Left colon (tissue), 2 donors: ENCODE data around the gene TLK1. TPM values are rescaled to one million over a fixed set of nuclear protein-coding genes. Genes with fewer than 3 reads are reported as not detected.

Source experiments
- ATAC-seq: fragments of 200-7000 bp; cut with Tn5 transposase; one replicate; pipeline ENCODE4 v1.9.1; 2020; ENCODE audit warnings: mild to moderate bottlenecking, moderate library complexity
- DNase-seq, 2 donors: peaks; one replicate each; pipeline ENCODE4 v3.0.0-alpha.2; 2020
- intact Hi-C, 2 donors: fragments of 100-400 bp; cut with DNase I in 1 of 2; cut with micrococcal nuclease in 1 of 2; formaldehyde crosslinking; loops; one replicate each; pipeline versions ENCODE4 v1.11.2 to v1.14.0; 2022; cut with DNase I, micrococcal nuclease
- long read RNA-seq: library from polyadenylated mRNA; unstranded; transcript quantifications from one replicate; pipeline ENCODE4 v2.0.0, GENCODE V29; 2021
- total RNA-seq, 2 donors: library from RNA; stranded (reverse); fragmentation: NEBNext Ultra II Directional; extraction: Animal tissue kit (Norgen Biotek cat#: 25700); gene quantifications; one replicate each; pipeline ENCODE4 v1.2.1, GENCODE V29; 2021
- donor health status: DM: no; HTN: no; CAD: no.
- donor health status: DM: yes; HTN: yes; CAD: no.

TLK1 gene
- total RNA-seq, result 100 to 1,000 TPM in 1 of 2 donors, 10 to 100 TPM in 1; 93.9 to 101 TPM
- long read RNA-seq, full-length matches to known transcripts, result 3 of 14 reads
- long read RNA-seq, partial matches to known transcripts, result 5 of 14 reads
- long read RNA-seq, other reads (novel, unspliced or antisense), result 6 of 14 reads

DNA sequence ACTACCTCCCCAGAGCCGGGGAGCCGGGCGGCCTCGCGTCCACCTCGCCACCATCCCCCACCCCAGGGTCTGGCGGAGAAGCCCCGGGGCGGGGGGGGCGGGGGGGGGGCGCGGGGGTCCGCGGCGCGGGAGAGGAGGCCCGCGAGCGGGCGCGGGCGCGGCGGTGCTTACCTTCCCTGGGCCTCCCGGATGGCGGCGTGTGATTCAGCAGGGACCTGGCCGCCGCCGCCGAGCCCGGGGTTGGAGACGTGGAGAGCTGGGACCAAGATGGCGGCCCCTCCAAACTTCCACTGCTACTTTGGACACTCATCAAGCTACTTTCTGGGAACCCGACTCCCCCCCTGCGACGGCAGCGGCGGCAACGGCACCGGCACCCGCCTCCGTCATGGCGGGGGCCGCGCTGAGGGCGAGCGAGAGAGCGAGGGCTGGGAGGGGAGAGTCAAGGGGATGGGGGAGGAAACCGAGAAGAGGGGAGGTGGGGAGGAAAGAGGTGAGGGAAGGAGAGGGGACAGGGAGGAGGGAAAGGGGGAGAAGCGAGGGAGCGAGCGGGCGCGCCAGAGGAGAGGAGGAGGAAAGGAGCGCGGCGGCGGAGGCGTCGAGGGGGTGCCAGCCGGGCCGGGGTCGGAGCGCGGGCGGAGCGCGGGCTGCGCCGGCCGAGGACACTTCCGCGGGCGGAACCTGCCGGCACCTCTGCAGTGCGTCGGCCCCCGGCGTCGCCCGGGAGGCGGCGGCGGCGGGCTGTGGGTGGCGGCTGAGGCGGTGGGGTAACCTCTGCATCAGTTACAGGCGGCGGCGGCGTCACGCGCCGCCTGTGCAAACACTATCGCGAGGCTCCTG is at the start of gene TLK1:
TLK1 (minus strand) TSS at position 775 of the 837 bp plus-strand sequence; CDS start at position 310, 465 bp downstream.
- intact Hi-C loops, result no loop called here
- DNase-seq, result peak; percentile 78 to 85
- ATAC-seq, result peak; percentile 85

DNA sequence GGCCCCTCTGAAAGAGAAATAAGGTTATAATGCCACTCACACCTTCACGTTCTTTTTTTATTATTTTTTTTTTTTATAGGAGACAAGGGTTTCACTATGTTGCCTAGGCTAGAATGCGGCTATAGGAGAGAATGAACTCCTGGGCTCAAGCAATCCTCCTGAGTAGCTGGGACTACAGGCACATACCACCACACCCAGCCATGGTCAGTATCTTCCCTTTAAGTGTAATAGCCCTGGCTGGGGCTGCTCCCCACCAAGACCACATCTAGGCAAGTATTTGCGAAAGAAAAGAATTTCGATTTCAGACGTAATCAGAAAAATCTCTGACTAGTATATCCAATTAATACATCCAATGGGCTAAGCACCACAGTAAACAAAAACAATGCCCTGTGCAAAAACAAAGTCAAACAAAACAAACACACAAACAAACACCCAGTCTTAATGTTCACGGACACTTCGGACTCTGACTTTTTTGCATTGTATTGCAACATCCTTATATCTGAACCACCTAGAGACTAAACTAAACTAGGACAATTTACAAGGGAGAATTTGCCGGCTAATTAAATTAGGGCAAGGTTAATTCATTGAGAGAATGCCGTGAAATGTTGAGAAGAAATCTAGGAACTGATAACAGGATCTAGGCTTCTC is 49.6 kb upstream of the TLK1 start:
- ATAC-seq (no peak), DNase-seq (no peak)
- intact Hi-C loops, result no loop called here

DNA sequence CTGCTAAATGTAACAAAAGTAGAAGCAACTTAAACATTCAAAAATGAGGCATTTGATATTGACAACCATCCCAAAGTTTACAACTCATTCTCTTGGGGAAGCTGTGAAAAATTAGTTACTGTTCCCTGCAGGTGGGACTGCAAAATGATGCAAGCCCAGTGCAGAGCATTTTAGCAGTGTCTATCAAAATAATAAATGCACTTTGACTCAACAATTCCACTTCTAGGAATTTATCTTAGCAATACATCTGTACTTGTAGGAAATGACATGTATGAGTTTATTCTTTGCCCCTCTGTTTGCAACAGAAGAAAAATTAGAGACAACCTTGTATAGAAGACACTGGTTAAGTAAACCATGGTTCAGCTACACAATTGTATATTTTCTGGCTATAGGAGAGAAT is 48.0 kb upstream of the TLK1 start:
- intact Hi-C loops, result no loop called here

DNA sequence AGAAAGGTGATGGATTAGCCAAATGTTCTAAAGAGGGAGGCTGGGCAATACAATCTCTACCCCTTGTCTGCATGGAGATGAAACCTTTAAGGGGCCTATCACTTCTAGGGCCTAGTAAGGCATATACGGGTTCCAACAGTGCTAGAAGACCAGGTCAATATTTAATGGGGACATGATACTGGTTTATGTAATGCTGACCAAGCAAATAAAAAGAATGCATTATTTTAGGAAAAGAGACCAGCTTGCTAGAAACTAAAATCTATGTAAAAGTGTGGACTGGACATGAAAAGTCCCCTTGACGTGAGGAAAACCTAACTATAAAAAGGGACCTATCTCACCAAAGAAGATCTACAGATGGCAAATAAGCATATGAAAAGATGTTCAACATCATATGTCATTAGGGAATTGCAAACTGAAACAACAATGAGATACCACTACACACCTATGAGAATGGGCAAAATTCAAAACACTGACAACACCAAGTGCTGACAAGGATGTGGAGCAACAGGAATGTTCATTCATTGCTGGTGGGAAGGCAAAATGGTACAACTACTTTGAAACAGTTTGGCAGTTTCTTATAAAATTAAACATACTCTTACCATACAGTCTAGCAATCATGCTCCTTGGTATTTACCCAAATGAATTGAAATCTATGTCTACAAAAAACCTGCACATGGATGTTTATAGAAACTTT is 45.9 kb upstream of the TLK1 start:
- ATAC-seq (no peak), DNase-seq (no peak)
- intact Hi-C loops, result no loop called here

More for the DNA sequence above, 48.0 kb upstream of the TLK1 start:
- ATAC-seq (no peak), DNase-seq (no peak)

DNA sequence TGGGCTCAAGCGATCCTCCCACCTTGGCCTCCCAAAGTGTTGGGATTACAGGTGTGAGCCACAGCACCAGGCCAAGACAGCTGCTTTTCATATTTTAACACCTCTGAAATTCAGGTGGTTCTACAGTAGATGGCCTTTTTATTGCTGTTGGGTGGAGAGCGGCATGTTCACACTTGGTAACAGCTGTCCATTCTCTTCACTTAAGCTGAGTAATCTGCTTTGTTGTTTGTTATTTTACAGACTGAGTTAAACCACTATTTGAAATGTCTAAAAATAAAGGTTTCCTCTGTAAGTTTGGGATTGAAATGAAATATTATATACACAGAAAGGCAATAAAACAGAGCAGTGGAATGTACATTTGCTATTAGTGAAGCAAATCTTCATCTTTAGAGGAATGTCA is 44.9 kb upstream of the TLK1 start:
- DNase-seq (no peak), ATAC-seq (no peak)
- intact Hi-C loops, result no loop called here

DNA sequence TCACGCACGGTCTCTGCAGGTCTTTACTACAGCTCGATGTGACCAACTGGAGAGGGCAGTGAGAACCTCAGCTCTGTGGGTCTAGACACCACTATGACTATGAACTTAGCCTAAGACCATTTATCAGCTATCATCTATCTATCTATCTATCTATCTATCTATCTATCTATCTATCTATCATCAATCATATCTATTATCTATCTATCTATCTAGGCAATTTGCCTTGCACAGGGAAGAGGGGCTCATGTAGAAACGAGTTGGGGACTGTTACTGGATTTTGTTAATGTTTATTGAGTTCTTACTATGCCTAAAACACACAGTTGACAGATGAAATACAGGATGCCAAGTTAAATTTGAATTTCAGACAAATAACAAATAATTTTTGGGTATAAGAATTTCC is 41.1 kb upstream of the TLK1 start:
- DNase-seq (no peak), ATAC-seq (no peak)
- intact Hi-C loops, result no loop called here

DNA sequence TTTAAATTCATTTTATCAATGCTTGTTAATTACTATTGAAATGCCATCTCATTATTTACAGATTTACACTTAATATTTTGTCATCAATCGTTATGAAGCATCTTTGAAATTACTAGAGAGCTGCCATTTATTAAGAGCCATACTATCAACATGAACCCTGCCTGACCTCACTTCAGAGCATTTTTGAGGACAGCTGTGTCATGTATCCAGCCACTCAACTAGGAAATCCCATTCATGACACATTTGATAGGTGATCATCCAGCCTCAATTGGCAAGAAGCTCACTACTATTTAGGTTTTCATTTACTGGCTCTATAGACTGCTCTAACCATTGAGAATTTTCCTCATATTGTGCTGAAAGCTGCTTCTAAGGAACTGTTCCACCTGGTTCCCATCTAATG is 40.6 kb upstream of the TLK1 start:
- ATAC-seq (no peak), DNase-seq (no peak)
- intact Hi-C loops, result no loop called here

DNA sequence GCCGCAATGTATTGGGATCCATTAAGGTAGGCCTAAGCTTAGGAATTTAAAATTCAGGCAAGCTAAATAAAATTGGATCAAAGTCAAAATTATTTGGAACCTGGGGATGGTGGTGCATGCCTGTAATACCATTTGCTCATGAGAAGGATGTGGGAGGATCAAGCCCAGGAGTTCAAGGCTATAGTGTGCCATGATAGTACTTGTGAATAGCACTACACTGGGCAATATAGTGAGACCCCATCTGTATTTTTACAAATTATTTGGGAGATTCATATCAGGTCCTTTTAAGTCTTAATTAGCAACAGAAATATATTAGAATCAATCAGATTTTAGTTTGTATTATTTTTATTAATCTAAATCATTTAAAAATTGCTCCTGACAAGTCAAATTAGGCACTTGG is 39.8 kb upstream of the TLK1 start:
- DNase-seq (no peak), ATAC-seq (no peak)
- intact Hi-C loops, result no loop called here

DNA sequence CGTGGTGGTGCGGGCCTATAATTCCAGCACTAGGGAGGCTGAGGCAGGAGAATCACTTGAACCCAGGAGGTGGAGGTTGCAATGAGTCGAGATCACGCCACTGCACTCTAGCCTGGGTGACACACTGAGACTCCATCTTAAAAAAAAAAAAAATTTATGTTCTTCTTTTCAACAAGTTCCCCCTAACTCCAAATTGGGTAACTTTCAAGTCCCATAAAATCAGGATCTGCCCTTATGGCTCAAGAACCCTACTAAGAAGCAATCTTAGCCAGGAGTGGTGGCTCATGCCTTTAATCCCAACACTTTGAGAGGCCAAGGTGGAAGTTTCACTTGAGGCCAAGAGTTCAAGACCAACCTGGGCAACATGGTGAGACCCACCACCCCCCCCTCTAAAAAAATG is 30.3 kb upstream of the TLK1 start:
- no peak for DNase-seq
- intact Hi-C loops, result no loop called here
- ATAC-seq, result no peak

DNA sequence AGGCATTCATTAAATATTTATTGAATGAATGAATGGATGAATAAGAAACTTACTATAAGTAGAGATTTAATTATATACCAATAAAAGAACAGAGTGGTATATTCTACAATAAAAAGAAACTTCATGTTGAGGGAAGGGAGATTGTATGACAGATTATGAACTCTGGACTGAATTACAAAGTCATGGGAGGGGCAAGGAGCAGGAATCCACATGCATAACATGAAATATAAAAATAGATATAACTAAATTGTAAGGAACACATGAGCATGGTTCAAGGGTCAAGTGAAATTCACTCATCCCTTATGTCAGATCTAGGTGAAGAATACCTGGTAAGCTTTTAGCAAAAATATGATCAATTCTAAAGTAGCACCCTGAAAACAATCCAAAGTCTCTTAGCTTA is 27.1 kb upstream of the TLK1 start:
- DNase-seq, result no peak
- intact Hi-C loops, result no loop called here
- peak; percentile 96 for ATAC-seq

DNA sequence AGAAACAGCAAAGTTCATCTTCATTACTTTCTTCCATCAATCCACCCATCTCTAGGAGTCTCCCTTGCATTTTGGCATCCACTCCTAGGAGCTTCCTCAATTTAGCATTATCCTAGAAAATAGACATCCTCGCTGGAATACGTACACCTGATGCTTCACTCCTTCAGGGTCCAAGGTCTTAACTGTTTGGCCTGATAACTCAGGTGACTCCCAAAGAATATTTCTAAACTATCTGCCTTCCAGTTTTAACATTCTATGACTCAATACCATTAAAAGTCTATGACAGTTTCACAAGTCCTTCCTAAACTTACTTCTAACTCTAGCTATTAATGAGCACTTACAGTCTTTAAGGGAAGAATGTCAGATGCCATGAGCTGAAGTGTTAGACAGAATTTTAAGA is 26.5 kb upstream of the TLK1 start:
- ATAC-seq, result peak; percentile 62
- intact Hi-C loops, result no loop called here

DNA sequence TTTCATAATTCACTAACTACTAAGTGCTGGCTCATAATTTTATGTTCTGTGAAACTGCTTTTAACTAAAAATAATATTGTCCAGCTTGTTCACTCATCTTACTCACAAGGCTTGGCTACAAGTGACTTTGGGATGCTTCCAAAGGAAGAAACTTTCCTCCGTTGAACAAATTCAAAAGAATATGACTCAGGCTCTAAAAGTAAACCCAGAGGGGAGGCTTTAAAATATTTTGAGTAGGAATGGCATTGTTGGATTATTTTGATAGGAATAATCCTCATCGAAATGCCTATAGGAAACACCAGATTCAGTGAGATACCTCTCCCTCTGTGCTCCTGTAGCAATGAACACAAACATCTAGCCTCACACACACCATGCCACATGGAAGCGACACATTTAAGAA is 25.2 kb upstream of the TLK1 start:
- intact Hi-C loops, result no loop called here
- ATAC-seq, result no peak
- DNase-seq, result no peak

More for the DNA sequence above, 26.5 kb upstream of the TLK1 start:
- no peak for DNase-seq

DNA sequence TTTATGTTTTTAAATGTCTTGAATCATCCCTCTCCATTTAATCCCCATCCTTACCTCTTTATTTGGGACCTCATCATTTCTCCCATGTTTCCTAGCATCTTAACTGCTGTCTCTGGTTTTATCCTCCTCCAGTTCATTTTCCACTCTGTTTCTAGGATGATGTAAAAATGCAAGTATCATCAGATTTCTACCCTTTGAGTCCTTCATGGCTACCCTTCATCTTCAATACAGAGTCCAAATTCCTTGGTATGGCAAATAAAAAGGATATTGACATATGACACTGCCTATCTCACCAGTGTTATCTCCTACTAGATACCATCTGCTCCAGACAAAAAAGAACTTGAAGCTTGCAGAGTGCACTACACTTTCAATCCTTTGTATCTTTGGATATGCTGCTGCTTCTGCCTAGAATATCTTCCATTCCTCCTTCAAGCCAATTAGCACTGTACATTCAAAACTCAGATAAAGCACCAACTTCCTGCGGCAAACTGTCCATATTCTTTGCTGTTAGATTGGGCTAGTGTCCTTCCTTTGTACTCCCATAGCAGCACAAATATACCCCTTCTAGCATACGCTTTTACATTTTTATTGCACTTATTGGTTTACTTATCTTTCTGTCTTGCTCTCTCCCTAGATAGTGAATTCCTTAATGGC is 24.6 kb upstream of the TLK1 start:
- intact Hi-C loops, result no loop called here
- ATAC-seq, result no peak

DNA sequence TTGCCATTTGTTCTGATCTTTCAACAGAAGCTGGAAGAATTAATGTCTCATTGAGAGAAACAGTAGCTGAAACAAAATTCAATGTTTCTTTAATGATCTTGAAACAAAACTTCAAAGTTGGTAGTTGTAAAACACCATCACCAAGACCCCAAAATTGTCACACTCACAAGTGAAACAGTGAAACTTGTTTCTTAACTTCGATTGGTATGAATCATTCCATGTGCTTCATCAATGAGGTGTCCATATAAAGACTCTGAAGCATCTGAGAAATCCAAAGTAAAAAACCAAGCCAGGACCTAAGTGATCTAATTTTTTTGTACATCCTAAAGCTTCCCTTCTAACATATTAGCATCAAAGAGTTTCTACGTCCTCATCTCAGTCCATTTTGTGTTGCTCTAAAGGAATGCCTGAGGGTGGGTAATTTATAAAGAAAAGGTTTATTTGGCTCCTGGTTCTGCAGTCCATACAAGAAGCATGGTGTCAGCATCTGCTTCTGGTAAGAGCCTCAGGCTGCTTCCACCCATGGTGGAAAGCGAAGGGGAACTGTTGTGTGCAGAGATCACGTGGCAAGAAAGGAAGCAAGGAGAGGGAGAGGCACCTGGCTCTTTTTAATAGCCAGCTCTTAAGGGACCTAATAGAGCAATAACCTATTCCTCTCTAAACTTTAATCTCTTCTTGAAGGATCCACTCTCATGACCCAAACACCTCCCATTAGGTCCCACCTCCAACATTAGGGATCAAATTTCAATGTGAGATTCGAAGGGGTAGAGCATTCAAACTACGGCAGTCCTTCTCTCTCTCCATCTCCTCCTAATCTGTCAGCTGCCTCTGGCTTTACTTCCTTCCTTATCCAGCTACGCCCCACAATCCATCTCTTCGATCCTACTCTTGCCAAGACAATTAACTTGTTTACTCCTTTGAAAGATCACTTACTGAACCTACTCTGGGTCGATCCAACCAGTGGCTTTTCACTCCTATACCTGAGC is 20.7 kb upstream of the TLK1 start:
- intact Hi-C loops, result no loop called here
- ATAC-seq (peak; percentile 89), DNase-seq (no peak)

More for the DNA sequence above, 24.6 kb upstream of the TLK1 start:
- no peak for DNase-seq

DNA sequence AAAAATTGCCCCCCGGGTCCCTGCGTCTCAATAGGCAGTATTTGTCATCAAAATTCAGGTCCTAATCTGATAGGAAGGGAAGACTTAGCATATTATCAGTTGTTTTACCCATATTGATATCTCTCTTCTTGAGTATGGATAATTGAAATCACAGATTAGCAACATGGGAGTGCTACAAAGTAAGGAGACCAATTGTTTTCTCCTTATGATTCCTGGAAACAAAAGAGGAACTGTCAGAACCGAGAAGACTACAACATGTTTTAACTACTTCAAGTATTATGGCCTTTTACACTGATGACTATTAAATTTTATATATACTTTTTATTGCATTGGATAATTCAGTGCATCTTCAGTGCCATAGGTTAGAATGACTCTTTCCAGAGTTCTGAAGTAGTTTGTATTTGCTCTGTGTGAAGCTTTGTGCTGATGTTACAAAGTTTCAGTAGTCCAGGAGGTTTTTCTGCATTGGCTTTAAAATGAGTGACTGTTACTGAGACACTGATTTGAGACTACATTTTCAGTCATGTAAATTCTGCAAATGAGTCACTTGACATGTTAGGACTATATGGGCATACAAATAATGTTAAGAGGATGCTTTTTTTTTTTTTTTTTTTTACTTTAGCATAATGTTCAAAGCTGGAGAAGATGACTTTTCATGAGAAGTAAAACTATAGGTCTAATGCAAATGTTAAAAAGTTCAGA is 19.7 kb upstream of the TLK1 start:
- intact Hi-C loops, result no loop called here
- ATAC-seq, result peak; percentile 75

DNA sequence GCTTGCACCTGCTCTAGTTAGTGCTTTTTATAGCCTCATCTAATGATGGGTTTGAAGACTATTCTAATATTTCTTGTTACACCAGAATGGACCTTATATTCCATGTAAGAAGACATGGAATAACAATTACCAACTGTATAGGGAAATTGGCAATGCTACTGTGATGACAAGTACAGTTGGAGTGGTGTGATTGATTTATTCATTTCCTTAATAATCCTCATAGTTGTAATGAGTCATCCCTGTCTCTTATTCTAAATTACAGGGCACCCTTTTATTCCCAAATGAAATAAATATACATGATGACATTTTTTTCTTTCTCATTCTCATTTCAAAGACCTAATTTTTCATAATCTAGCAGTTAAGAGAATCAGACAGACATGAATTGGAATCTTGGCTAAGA is 18.3 kb upstream of the TLK1 start:
- DNase-seq (no peak), ATAC-seq (no peak)
- intact Hi-C loops, result loop anchor here in 1 of 2 donors (10.0 kb wide), 1 partner anchor 246 kb away; no protein-coding TSS in a partner anchor

More for the DNA sequence above, 19.7 kb upstream of the TLK1 start:
- no peak for DNase-seq

DNA sequence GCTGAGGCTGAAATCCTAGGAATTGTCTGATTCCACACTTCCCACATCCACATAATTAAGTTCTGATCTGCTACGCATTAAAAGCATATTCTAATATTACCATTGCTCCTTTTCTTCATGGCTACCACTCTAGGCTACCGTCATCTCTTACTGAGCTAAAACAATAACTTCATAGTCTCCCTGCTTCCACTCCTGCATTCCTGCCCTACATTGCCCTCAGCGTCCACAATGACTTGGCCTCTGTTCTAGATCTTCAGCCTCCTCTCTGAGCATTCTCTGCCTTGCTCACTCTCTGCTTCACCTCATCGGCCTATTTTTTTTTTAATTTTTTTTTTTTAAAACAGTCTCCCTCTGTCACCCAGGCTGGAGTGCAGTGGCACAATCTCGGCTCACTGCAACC is 15.8 kb upstream of the TLK1 start:
- intact Hi-C loops, result loop anchor here in 1 of 2 donors (10.0 kb wide), 1 partner anchor 248 kb away; no protein-coding TSS in a partner anchor
- ATAC-seq, result no peak
- no peak for DNase-seq
